Progenitor cell of endocrine pancreas (in vitro differentiated cells): ENCODE data around the gene KAZN. TPM values are rescaled to one million over a fixed set of nuclear protein-coding genes. Genes with fewer than 3 reads are reported as not detected.

ENCODE experiments used
- DNase-seq: peaks from one replicate; pipeline ENCODE4 v3.0.0; 2021; ENCODE audit warnings: low spot score; ENCODE audit not compliant: unreplicated experiment
- H3K27ac Mint-ChIP-seq: 2 replicates; pipeline ENCODE4 v1.8.0; 2021; ENCODE audit warnings: mild to moderate bottlenecking, moderate library complexity, mixed read lengths
- H3K27me3 Mint-ChIP-seq: 2 replicates; pipeline ENCODE4 v1.8.0; 2021; ENCODE audit warnings: mixed read lengths
- H3K36me3 Mint-ChIP-seq: 2 replicates; pipeline ENCODE4 v1.8.0; 2022; ENCODE audit warnings: mixed read lengths; ENCODE audit not compliant: insufficient read depth
- H3K4me1 Mint-ChIP-seq: 2 replicates; pipeline ENCODE4 v1.8.0; 2021; ENCODE audit warnings: low read depth, mixed read lengths
- H3K4me3 Mint-ChIP-seq: 2 replicates; pipeline ENCODE4 v1.8.0; 2021; ENCODE audit warnings: low read depth, mild to moderate bottlenecking, moderate library complexity, mixed read lengths
- H3K9me3 Mint-ChIP-seq: 2 replicates; pipeline ENCODE4 v1.8.0; 2021; ENCODE audit warnings: low read depth, mixed read lengths
- CTCF ChIP-seq: fragments of 200-600 bp; sonication (generic); IDR thresholded peaks from one replicate; pipeline ENCODE4 v1.5.0; 2021; ENCODE audit warnings: antibody characterized with exemption, mild to moderate bottlenecking; ENCODE audit not compliant: unreplicated experiment
- total RNA-seq: library from RNA; stranded (reverse); gene quantifications from 2 replicates; pipeline ENCODE4 v1.2.1, GENCODE V29; 2021

The KAZN gene
- total RNA-seq, 1 donor from 2014 or later: 12.9 TPM

- Mint-ChIP-seq H3K4me1 (peaks cover 4% of the 10 kb centered on the region), H3K9me3 (peaks cover 2% of the 10 kb centered on the region), H3K27ac (no peak overlapping the region), H3K36me3 (no peaks in the 10 kb centered on the region), H3K27me3 (peaks cover 37% of the 10 kb centered on the region), H3K4me3 (no peak overlapping the region)
- no peak for TF ChIP-seq CTCF
- no peak for DNase-seq
Observed at GRCh38 chr1:15148004-15148403, 549.5 kb downstream of the KAZN start.

GRCh38 chr1:15148475-15148874 lies 550.0 kb downstream of the KAZN start:
- Mint-ChIP-seq H3K4me1 (peaks cover 4% of the 10 kb centered on the region), H3K4me3 (no peak overlapping the region), H3K9me3 (no peaks in the 10 kb centered on the region), H3K36me3 (no peaks in the 10 kb centered on the region), H3K27me3 (peaks cover 37% of the 10 kb centered on the region), H3K27ac (no peak overlapping the region)
- TF ChIP-seq CTCF: no peak
- DNase-seq: no peak

- Mint-ChIP-seq H3K27me3 (peaks cover 37% of the 10 kb centered on the region), H3K4me3 (no peak overlapping the region), H3K9me3 (no peaks in the 10 kb centered on the region), H3K36me3 (no peaks in the 10 kb centered on the region), H3K27ac (no peak overlapping the region), H3K4me1 (peaks cover 4% of the 10 kb centered on the region)
- no peak for TF ChIP-seq CTCF
- DNase-seq: no peak
Observed at GRCh38 chr1:15148941-15149340, 550.5 kb downstream of the KAZN start.

GRCh38 chr1:15150376-15150775 lies 551.9 kb downstream of the KAZN start:
- H3K27me3 Mint-ChIP-seq: peaks cover 38% of the 10 kb centered on the region
- TF ChIP-seq CTCF: no peak
- DNase-seq: no peak
- H3K4me1 Mint-ChIP-seq: peaks cover 9% of the 10 kb centered on the region
- H3K4me3 Mint-ChIP-seq: no peak overlapping the region
- H3K36me3 Mint-ChIP-seq: no peaks in the 10 kb centered on the region
- no peak overlapping the region for H3K27ac Mint-ChIP-seq
- no peaks in the 10 kb centered on the region for H3K9me3 Mint-ChIP-seq

DNA sequence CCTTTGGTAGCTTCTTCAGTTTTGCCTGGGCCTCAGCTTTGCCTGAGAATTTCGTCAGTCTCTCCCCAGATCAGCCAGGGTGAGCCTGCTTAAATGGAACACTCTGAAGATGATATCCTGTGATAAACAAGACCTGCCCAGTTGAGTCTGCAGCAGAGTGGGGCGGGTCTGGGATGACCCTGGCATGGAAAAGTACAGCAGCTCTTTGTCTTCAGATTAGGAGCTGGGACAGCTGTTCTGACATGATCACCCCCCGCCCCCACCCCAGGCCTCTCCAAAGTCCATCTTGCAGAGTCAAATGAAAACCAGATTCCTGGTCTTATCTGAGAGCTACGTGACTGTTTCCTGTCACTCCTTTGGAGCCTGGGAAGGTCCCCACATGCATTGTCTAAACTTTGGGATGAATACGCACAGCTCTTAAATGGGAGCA lies 552.9 kb downstream of the KAZN start:
- no peaks in the 10 kb centered on the region for H3K9me3 Mint-ChIP-seq
- H3K27ac Mint-ChIP-seq: no peak overlapping the region
- TF ChIP-seq CTCF: no peak
- peaks cover 16% of the 10 kb centered on the region for H3K4me1 Mint-ChIP-seq
- peaks cover 39% of the 10 kb centered on the region for H3K27me3 Mint-ChIP-seq
- no peaks in the 10 kb centered on the region for H3K36me3 Mint-ChIP-seq
- no peak for DNase-seq
- no peak overlapping the region for H3K4me3 Mint-ChIP-seq
